CD4-positive, alpha-beta T cell (primary cell): ENCODE measurements around the gene VPS9D1. TPM values are rescaled to one million over a fixed set of nuclear protein-coding genes. Genes with fewer than 3 reads are reported as not detected.
A peak's percentile ranks its signal among the peaks of the same experiment; 100 is the strongest.
"Not testable (repeated sequence)": the region's sequence is repeated elsewhere in the genome, so short reads cannot be mapped to it uniquely, and the experiment has no call there.

Experiments used
- ATAC-seq: fragments of 200-7000 bp; cut with Tn5 transposase; one replicate; pipeline ENCODE4 v1.10.0; 2022; ENCODE audit warnings: mild to moderate bottlenecking; ENCODE audit not compliant: poor library complexity
- CTCF ChIA-PET: fragments of 350-600 bp; sonication (Branson Sonifier 250); formaldehyde crosslinking; loops from one replicate; lab custom pipeline; 2021; ENCODE audit warnings: antibody characterized with exemption, inconsistent platforms; lab: Charles Lee
- POLR2A ChIA-PET: fragments of 350-600 bp; sonication (Branson Sonifier 250); formaldehyde crosslinking; loops from one replicate; lab custom pipeline; 2021; ENCODE audit warnings: antibody characterized with exemption, inconsistent platforms; lab: Charles Lee
- DNase-seq, 14 experiments: peaks; one replicate each; pipeline ENCODE4 v3.0.0-alpha.2; 2013 to 2020; ENCODE audit warnings: mixed read lengths in 2 of 14
- H3K27ac ChIP-seq, 2 donors: one replicate each; pipeline versions ENCODE4 v1.5.1 to v1.7.0; 2013; ENCODE audit warnings: low read length in 2 of 2, low read depth in 1 of 2, mild to moderate bottlenecking in 1 of 2
- H3K27me3 ChIP-seq, 2 experiments: 1 replicate in 1 of 2; 2 replicates in 1 of 2; pipeline versions ENCODE4 v1.6.1 to v1.7.0; 2013; ENCODE audit warnings: low read length in 2 of 2, control low read depth in 1 of 2, mild to moderate bottlenecking in 1 of 2, moderate library complexity in 1 of 2; ENCODE audit not compliant: insufficient read depth in 2 of 2, control insufficient read depth in 1 of 2
- H3K36me3 ChIP-seq: one replicate; pipeline ENCODE4 v1.6.1; 2013; ENCODE audit warnings: low read length, control low read depth; ENCODE audit not compliant: insufficient read depth
- H3K4me1 ChIP-seq: one replicate; pipeline ENCODE4 v1.6.1; 2013; ENCODE audit warnings: low read length, control low read depth; ENCODE audit not compliant: insufficient read depth
- H3K4me3 ChIP-seq: one replicate; pipeline ENCODE4 v1.5.1; 2013; ENCODE audit warnings: mild to moderate bottlenecking, low read length, moderate library complexity
- H3K9me3 ChIP-seq, 2 experiments: 1 replicate in 1 of 2; 2 replicates in 1 of 2; pipeline versions ENCODE4 v1.6.1 to v1.7.0; 2013; ENCODE audit warnings: low read length in 2 of 2, mild to moderate bottlenecking in 2 of 2, control low read depth in 1 of 2, moderate library complexity in 1 of 2; ENCODE audit not compliant: control insufficient read depth in 1 of 2, insufficient read depth in 1 of 2
- H3K27ac Mint-ChIP-seq: one replicate; pipeline ENCODE4 v1.8.0; 2020; ENCODE audit warnings: mixed read lengths
- H3K27me3 Mint-ChIP-seq: one replicate; pipeline ENCODE4 v1.8.0; 2021; ENCODE audit warnings: mixed read lengths
- H3K36me3 Mint-ChIP-seq: one replicate; pipeline ENCODE4 v1.8.0; 2021; ENCODE audit warnings: low read depth, mixed read lengths
- H3K4me1 Mint-ChIP-seq: one replicate; pipeline ENCODE4 v1.8.0; 2021; ENCODE audit warnings: low read depth, mixed read lengths
- H3K4me3 Mint-ChIP-seq: one replicate; pipeline ENCODE4 v1.8.0; 2020; ENCODE audit warnings: mild to moderate bottlenecking, mixed read lengths
- H3K9me3 Mint-ChIP-seq: one replicate; pipeline ENCODE4 v1.8.0; 2020; ENCODE audit warnings: mixed read lengths
- intact Hi-C, 2 experiments: fragments of 100-400 bp; cut with DNase I in 1 of 2; cut with micrococcal nuclease in 1 of 2; formaldehyde crosslinking; loops; one replicate each; pipeline versions ENCODE4 v1.15.1 to v1.9.0; 2023 to 2025; cut with DNase I, micrococcal nuclease
- total RNA-seq, 174 experiments: library from RNA in 2 of 174; stranded (reverse) in 2 of 174; gene quantifications; one replicate each; pipeline ENCODE4 v1.2.3 and lab custom pipeline; 2021 to 2026
- TF ChIP-seq, protein P1 (sequence below): fragments of 200-600 bp; IDR thresholded peaks from one replicate; pipeline ENCODE4 v1.8.0; 2022; ENCODE audit warnings: antibody characterized with exemption, mild to moderate bottlenecking

The VPS9D1 gene
- total RNA-seq, 2 experiments from 2014 or later, result 18.5 to 21.8 TPM

DNA sequence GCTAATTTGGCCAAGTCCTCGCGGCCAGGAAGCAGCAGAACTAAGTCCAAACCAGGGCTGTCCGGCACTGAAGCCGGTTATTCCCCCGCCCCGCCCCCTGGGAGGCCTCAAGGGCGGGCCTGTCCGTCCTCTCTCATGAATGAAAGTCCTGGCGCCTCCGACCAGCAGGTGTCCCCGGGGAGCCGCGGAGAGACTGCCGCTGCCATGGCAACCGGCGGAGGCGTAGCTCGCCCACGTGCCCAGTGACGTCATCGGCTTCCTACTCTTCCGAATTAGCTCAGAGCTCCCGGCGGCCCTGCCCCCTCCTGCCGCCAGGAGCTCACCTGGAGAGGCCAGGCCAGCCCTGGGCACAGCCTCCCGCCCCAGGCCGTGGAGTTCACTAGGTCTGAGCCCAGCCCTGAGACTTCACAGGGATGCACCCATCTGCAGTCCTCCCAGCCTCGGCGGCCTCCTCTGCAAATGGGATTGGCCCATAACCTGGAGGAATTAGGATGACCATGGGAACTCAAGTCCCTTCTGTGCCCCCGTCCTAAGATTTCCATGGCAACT lies 20.5 kb downstream of the VPS9D1 start:
- H3K27me3 ChIP-seq, result no peaks in the 10 kb centered on the region
- DNase-seq, result peak; percentile 87 to 99 (median 94)
- peaks cover 16% of the 10 kb centered on the region for H3K4me1 Mint-ChIP-seq
- H3K36me3 ChIP-seq, result peaks cover 6% of the 10 kb centered on the region
- H3K27ac Mint-ChIP-seq, result peak overlapping the region; percentile 81
- peak; percentile 13 for ATAC-seq
- peaks cover 44% of the 10 kb centered on the region for H3K4me1 ChIP-seq
- TF ChIP-seq, protein P1, sequence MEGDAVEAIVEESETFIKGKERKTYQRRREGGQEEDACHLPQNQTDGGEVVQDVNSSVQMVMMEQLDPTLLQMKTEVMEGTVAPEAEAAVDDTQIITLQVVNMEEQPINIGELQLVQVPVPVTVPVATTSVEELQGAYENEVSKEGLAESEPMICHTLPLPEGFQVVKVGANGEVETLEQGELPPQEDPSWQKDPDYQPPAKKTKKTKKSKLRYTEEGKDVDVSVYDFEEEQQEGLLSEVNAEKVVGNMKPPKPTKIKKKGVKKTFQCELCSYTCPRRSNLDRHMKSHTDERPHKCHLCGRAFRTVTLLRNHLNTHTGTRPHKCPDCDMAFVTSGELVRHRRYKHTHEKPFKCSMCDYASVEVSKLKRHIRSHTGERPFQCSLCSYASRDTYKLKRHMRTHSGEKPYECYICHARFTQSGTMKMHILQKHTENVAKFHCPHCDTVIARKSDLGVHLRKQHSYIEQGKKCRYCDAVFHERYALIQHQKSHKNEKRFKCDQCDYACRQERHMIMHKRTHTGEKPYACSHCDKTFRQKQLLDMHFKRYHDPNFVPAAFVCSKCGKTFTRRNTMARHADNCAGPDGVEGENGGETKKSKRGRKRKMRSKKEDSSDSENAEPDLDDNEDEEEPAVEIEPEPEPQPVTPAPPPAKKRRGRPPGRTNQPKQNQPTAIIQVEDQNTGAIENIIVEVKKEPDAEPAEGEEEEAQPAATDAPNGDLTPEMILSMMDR, result peak; percentile 80
- H3K36me3 Mint-ChIP-seq, result peaks cover 21% of the 10 kb centered on the region
- H3K9me3 ChIP-seq, result no peaks in the 10 kb centered on the region
- ChIA-PET CTCF (interaction anchor here (0.7 to 5.9 kb wide), 36 partner anchors 11 to 217 kb away, joined by 3 to 73 read pairs (median 4); partner anchors contain the start of genes CDK10, CHMP1A, FANCA and SPATA33), POLR2A (interaction anchor here (0.6 to 4.4 kb wide), 18 partner anchors 11 to 1981 kb away, joined by 3 to 35 read pairs (median 4); partner anchors contain the start of genes CDK10, FANCA, TCF25 and VPS9D1)
- no peaks in the 10 kb centered on the region for H3K27me3 Mint-ChIP-seq
- peak overlapping the region; percentile 83 for H3K4me3 Mint-ChIP-seq
- no peaks in the 10 kb centered on the region for H3K9me3 Mint-ChIP-seq
- peak overlapping the region; percentile 63 for H3K4me3 ChIP-seq
- intact Hi-C loops, result loop anchor here (1.0 to 5.0 kb wide), 5 partner anchors 14 to 317 kb away; partner anchors contain the start of genes CDK10 (in 1 of the 2) and DBNDD1 (in 1 of the 2)
- H3K27ac ChIP-seq, result peak overlapping the region; percentile 77 to 92

DNA sequence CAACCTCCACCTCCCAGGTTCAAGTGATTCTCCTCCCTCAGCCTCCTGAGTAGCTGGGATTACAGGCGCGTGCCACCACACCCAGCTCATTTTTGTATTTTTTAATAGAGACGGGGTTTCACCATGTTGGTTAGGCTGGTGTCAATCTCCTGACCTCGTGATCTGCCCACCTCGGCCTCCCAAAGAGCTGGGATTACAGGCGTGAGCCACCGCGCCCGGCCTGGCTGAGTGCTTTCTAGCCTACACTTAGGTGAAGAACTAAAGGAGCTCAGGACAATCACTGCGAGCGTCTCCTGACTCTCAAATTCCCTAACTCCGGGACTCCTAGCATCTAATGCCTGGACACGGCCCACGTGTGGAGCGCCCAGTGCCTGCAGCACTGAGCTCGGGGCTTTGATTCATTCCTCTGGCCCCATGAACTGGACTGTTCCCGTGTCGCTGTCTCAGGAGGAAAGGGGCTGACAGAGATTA lies 21.0 kb downstream of the VPS9D1 start:
- not testable (repeated sequence) for H3K4me3 ChIP-seq, H3K27me3 ChIP-seq, H3K9me3 Mint-ChIP-seq, H3K27me3 Mint-ChIP-seq, ATAC-seq, DNase-seq, H3K36me3 ChIP-seq, H3K9me3 ChIP-seq
- peak overlapping the region; percentile 81 for H3K27ac Mint-ChIP-seq
- peak overlapping the region; percentile 45 to 77 for H3K27ac ChIP-seq
- H3K4me3 Mint-ChIP-seq, result peak overlapping the region; percentile 83
- peaks cover 16% of the 10 kb centered on the region for H3K4me1 Mint-ChIP-seq
- ChIA-PET CTCF (interaction anchor here (0.7 to 5.9 kb wide), 29 partner anchors 10 to 217 kb away, joined by 3 to 73 read pairs (median 5); partner anchors contain the start of genes CDK10, FANCA, SPIRE2 and TCF25), POLR2A (interaction anchor here (0.6 to 4.4 kb wide), 14 partner anchors 13 to 1980 kb away, joined by 3 to 35 read pairs (median 10); partner anchors contain the start of genes CDK10, FANCA, TCF25 and VPS9D1)
- H3K36me3 Mint-ChIP-seq, result peaks cover 25% of the 10 kb centered on the region
- intact Hi-C loops, result loop anchor here (1.0 to 5.0 kb wide), 5 partner anchors 13 to 318 kb away; partner anchors contain the start of genes CDK10 (in 1 of the 2) and DBNDD1 (in 1 of the 2)
- peaks cover 44% of the 10 kb centered on the region for H3K4me1 ChIP-seq

DNA sequence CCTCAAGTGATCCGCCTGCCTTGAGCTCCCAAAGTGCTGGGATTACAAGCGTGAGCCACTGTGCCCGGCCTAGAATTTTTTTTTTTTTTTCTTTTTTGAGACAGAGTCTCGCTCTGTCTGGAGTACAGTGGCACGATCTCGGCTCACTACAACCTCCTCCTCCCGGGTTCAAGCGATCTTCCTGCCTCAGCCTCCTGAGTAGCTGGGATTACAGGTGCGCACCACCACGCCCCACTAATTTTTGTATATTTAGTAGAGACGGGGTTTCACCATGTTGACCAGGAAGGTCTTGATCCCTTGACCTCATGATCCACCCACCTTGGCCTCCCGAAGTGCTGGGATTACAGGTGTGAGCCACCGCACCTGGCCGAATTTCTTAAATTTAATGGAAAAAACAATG lies 22.0 kb downstream of the VPS9D1 start:
- intact Hi-C loops, ATAC-seq, H3K4me3 ChIP-seq, H3K27ac ChIP-seq, H3K9me3 Mint-ChIP-seq, DNase-seq, H3K27me3 Mint-ChIP-seq, H3K27me3 ChIP-seq, H3K9me3 ChIP-seq: not testable (repeated sequence)
- peaks cover 30% of the 10 kb centered on the region for H3K36me3 Mint-ChIP-seq
- Histone ChIP-seq H3K4me1 (peaks cover 44% of the 10 kb centered on the region), H3K36me3 (peaks cover 13% of the 10 kb centered on the region)
- CTCF ChIA-PET, result interaction anchor here (1.4 to 3.5 kb wide), 5 partner anchors 12 to 212 kb away, joined by 3 to 37 read pairs (median 11); partner anchors contain the start of gene CDK10
- POLR2A ChIA-PET, result interaction anchor here (0.9 to 4.4 kb wide), 5 partner anchors 12 to 211 kb away, joined by 3 to 35 read pairs (median 5); partner anchors contain the start of genes CDK10 and TCF25
- H3K4me1 Mint-ChIP-seq, result peaks cover 16% of the 10 kb centered on the region
- peak overlapping the region; percentile 13 for H3K4me3 Mint-ChIP-seq
- peak overlapping the region; percentile 55 for H3K27ac Mint-ChIP-seq
